ENCODE results near the gene TRAF4. TPM values are rescaled to one million over a fixed set of nuclear protein-coding genes. Genes with fewer than 3 reads are reported as not detected.

Gene TRAF4
- total RNA-seq, 1 experiment from 2014 or later = 268 TPM

DNA sequence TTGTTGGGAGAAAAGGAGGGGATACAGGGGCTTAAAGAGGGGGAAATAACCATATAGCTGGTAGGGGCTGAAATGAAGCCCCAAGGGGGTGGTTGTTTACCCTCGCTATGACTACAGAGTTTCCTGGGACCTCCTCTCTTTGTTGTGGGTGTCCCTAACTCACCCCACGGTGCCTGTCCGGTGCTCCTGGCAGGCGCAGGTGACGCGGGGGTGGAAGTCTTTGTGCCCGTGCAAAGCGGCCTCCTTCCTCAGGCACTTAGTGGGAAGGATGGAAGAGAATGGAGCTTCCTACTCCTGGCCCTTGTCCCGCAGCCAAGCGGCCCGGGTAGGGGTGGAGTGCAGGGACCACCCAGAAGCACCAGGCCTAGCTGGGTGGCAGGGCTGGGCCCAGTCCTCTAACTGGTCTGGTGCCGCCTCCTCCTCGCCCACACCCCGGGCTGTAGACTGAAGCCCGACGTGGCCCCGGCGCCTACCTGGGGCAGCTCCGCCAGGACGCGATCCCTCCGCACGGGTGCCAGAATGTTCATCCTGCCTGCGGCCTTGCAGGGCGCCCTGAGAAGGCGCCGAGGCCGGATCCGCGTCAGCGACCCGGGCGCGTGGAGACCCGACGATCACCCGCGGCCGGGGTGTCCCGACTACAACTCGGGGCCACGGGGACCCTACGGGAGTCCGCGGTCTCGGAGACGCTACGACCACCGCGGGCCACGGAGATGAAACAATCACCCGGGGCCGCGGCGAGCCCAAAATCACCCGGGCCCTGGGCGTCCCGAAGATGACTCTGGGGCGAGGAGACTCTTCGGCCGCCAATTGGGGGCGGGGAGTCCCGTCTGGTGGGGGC is 26.9 kb upstream of the TRAF4 start:
- H3K27ac Mint-ChIP-seq = no peak overlapping the region
- ATAC-seq (no peak), DNase-seq (ENCODE audit: low spot score) (peak; percentile 55)
- H3K36me3 Mint-ChIP-seq = peaks cover 43% of the 10 kb centered on the region
- H3K4me1 Mint-ChIP-seq = peaks cover 44% of the 10 kb centered on the region
- peak overlapping the region; percentile 100 for H3K4me3 Mint-ChIP-seq
- ChIA-PET POLR2A (interaction anchor here (1.1 to 1.7 kb wide), 2 partner anchors 10 to 72 kb away, joined by 4 to 10 read pairs; partner anchors contain the start of gene BLTP2), CTCF (interaction anchor here (0.8 to 1.4 kb wide), 4 partner anchors 10 to 237 kb away, joined by 4 to 14 read pairs (median 4); partner anchors contain the start of genes BLTP2, NEK8 and TLCD1)
- H3K27me3 Mint-ChIP-seq (ENCODE audit: low read depth) = no peaks in the 10 kb centered on the region
- H3K9me3 Mint-ChIP-seq = no peaks in the 10 kb centered on the region
- TF ChIP-seq JAZF1 (CRISPR knock-in tag; IDR thresholded peaks at IDR 0.05) = no peak
- no peak for TF ChIP-seq ELF4 (CRISPR knock-in tag; IDR thresholded peaks at IDR 0.05; ENCODE audit: low read depth)
- TF ChIP-seq, protein P1, sequence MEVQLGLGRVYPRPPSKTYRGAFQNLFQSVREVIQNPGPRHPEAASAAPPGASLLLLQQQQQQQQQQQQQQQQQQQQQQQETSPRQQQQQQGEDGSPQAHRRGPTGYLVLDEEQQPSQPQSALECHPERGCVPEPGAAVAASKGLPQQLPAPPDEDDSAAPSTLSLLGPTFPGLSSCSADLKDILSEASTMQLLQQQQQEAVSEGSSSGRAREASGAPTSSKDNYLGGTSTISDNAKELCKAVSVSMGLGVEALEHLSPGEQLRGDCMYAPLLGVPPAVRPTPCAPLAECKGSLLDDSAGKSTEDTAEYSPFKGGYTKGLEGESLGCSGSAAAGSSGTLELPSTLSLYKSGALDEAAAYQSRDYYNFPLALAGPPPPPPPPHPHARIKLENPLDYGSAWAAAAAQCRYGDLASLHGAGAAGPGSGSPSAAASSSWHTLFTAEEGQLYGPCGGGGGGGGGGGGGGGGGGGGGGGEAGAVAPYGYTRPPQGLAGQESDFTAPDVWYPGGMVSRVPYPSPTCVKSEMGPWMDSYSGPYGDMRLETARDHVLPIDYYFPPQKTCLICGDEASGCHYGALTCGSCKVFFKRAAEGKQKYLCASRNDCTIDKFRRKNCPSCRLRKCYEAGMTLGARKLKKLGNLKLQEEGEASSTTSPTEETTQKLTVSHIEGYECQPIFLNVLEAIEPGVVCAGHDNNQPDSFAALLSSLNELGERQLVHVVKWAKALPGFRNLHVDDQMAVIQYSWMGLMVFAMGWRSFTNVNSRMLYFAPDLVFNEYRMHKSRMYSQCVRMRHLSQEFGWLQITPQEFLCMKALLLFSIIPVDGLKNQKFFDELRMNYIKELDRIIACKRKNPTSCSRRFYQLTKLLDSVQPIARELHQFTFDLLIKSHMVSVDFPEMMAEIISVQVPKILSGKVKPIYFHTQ (CRISPR knock-in tag; IDR thresholded peaks at IDR 0.05) = no peak
- TF ChIP-seq FOXK1 (CRISPR knock-in tag; IDR thresholded peaks at IDR 0.05) = no peak
- TF ChIP-seq ZNF416 (CRISPR knock-in tag; IDR thresholded peaks at IDR 0.05) = no peak
- TF ChIP-seq, protein P2, sequence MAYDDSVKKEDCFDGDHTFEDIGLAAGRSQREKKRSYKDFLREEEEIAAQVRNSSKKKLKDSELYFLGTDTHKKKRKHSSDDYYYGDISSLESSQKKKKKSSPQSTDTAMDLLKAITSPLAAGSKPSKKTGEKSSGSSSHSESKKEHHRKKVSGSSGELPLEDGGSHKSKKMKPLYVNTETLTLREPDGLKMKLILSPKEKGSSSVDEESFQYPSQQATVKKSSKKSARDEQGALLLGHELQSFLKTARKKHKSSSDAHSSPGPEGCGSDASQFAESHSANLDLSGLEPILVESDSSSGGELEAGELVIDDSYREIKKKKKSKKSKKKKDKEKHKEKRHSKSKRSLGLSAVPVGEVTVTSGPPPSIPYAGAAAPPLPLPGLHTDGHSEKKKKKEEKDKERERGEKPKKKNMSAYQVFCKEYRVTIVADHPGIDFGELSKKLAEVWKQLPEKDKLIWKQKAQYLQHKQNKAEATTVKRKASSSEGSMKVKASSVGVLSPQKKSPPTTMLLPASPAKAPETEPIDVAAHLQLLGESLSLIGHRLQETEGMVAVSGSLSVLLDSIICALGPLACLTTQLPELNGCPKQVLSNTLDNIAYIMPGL (CRISPR knock-in tag; IDR thresholded peaks at IDR 0.05) = peak; percentile 61; the same call in 1 of the 2 replicates
- no peak for TF ChIP-seq GABPB1 (CRISPR knock-in tag; IDR thresholded peaks at IDR 0.05)
- TF ChIP-seq CBFB (CRISPR knock-in tag; IDR thresholded peaks at IDR 0.05; ENCODE audit: low read depth) = peak; percentile 22; the same call in 1 of the 2 replicates
- no peak for TF ChIP-seq ESRRA (CRISPR knock-in tag; IDR thresholded peaks at IDR 0.05; ENCODE audit: borderline replicate concordance)
- TF ChIP-seq JUN (CRISPR knock-in tag; IDR thresholded peaks at IDR 0.05) = no peak; the same call in 1 of the 2 replicates
- TF ChIP-seq, protein P3, sequence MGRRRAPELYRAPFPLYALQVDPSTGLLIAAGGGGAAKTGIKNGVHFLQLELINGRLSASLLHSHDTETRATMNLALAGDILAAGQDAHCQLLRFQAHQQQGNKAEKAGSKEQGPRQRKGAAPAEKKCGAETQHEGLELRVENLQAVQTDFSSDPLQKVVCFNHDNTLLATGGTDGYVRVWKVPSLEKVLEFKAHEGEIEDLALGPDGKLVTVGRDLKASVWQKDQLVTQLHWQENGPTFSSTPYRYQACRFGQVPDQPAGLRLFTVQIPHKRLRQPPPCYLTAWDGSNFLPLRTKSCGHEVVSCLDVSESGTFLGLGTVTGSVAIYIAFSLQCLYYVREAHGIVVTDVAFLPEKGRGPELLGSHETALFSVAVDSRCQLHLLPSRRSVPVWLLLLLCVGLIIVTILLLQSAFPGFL (CRISPR knock-in tag; IDR thresholded peaks at IDR 0.05; ENCODE audit: borderline replicate concordance) = no peak
- TF ChIP-seq, protein P4, sequence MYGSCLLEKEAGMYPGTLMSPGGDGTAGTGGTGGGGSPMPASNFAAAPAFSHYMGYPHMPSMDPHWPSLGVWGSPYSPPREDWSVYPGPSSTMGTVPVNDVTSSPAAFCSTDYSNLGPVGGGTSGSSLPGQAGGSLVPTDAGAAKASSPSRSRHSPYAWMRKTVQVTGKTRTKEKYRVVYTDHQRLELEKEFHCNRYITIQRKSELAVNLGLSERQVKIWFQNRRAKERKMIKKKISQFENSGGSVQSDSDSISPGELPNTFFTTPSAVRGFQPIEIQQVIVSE (CRISPR knock-in tag; IDR thresholded peaks at IDR 0.05; ENCODE audit: borderline replicate concordance) = no peak
- TF ChIP-seq, protein P5, sequence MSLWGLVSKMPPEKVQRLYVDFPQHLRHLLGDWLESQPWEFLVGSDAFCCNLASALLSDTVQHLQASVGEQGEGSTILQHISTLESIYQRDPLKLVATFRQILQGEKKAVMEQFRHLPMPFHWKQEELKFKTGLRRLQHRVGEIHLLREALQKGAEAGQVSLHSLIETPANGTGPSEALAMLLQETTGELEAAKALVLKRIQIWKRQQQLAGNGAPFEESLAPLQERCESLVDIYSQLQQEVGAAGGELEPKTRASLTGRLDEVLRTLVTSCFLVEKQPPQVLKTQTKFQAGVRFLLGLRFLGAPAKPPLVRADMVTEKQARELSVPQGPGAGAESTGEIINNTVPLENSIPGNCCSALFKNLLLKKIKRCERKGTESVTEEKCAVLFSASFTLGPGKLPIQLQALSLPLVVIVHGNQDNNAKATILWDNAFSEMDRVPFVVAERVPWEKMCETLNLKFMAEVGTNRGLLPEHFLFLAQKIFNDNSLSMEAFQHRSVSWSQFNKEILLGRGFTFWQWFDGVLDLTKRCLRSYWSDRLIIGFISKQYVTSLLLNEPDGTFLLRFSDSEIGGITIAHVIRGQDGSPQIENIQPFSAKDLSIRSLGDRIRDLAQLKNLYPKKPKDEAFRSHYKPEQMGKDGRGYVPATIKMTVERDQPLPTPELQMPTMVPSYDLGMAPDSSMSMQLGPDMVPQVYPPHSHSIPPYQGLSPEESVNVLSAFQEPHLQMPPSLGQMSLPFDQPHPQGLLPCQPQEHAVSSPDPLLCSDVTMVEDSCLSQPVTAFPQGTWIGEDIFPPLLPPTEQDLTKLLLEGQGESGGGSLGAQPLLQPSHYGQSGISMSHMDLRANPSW (CRISPR knock-in tag; conservative IDR thresholded peaks at IDR 0.05; ENCODE audit: low read depth) = no peak
- TF ChIP-seq FOXP1 (CRISPR knock-in tag; IDR thresholded peaks at IDR 0.05; ENCODE audit: borderline replicate concordance) = 0 out of 2 replicates have a peak, but pooled peaks have one; percentile 11
- TF ChIP-seq, protein P6, sequence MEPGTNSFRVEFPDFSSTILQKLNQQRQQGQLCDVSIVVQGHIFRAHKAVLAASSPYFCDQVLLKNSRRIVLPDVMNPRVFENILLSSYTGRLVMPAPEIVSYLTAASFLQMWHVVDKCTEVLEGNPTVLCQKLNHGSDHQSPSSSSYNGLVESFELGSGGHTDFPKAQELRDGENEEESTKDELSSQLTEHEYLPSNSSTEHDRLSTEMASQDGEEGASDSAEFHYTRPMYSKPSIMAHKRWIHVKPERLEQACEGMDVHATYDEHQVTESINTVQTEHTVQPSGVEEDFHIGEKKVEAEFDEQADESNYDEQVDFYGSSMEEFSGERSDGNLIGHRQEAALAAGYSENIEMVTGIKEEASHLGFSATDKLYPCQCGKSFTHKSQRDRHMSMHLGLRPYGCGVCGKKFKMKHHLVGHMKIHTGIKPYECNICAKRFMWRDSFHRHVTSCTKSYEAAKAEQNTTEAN (CRISPR knock-in tag; IDR thresholded peaks at IDR 0.05) = no peak
- TF ChIP-seq, protein P7, sequence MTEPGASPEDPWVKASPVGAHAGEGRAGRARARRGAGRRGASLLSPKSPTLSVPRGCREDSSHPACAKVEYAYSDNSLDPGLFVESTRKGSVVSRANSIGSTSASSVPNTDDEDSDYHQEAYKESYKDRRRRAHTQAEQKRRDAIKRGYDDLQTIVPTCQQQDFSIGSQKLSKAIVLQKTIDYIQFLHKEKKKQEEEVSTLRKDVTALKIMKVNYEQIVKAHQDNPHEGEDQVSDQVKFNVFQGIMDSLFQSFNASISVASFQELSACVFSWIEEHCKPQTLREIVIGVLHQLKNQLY (CRISPR knock-in tag; IDR thresholded peaks at IDR 0.05) = 0 out of 2 replicates have a peak, but pooled peaks have one; percentile 10
- no peak for TF ChIP-seq SP1 (CRISPR knock-in tag; conservative IDR thresholded peaks at IDR 0.05)
- TF ChIP-seq, protein P8, sequence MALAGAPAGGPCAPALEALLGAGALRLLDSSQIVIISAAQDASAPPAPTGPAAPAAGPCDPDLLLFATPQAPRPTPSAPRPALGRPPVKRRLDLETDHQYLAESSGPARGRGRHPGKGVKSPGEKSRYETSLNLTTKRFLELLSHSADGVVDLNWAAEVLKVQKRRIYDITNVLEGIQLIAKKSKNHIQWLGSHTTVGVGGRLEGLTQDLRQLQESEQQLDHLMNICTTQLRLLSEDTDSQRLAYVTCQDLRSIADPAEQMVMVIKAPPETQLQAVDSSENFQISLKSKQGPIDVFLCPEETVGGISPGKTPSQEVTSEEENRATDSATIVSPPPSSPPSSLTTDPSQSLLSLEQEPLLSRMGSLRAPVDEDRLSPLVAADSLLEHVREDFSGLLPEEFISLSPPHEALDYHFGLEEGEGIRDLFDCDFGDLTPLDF (CRISPR knock-in tag; IDR thresholded peaks at IDR 0.05) = no peak
- TF ChIP-seq, protein P9, sequence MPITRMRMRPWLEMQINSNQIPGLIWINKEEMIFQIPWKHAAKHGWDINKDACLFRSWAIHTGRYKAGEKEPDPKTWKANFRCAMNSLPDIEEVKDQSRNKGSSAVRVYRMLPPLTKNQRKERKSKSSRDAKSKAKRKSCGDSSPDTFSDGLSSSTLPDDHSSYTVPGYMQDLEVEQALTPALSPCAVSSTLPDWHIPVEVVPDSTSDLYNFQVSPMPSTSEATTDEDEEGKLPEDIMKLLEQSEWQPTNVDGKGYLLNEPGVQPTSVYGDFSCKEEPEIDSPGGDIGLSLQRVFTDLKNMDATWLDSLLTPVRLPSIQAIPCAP (CRISPR knock-in tag; IDR thresholded peaks at IDR 0.05) = no peak
- no peak for TF ChIP-seq TEAD4 (CRISPR knock-in tag; IDR thresholded peaks at IDR 0.05)
- 0 out of 2 replicates have a peak, but pooled peaks have one; percentile 15 for TF ChIP-seq ZBTB21 (CRISPR knock-in tag; IDR thresholded peaks at IDR 0.05; ENCODE audit: borderline replicate concordance)

All from WTC11 (cell line).